ENCODE results near the gene SMAD4. TPM values are rescaled to one million over a fixed set of nuclear protein-coding genes. Genes with fewer than 3 reads are reported as not detected.

SMAD4 gene
- total RNA-seq, 1 experiment from 2014 or later: 19.7 TPM

DNA sequence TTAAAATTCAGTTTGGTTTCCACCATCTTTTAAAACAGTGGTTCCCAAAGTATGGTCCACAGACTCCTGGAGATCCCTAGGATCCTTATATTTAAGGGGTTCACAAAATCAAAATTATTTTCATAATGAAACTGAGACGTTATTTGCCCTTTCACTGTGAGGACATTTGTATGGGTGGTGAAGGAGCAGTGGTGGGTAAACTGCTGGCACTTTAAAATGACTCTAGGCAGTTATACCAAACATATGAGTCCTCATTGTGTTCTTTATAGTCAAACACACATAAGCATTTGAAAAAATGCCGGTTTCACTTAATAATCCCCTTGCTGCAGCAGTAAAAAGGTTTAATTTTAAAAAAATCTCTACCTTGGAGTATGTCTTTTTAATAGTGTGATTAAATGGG is 7.2 kb downstream of the SMAD4 start:
- no TSS peak for BruUV-seq (replicated peaks)
- DNase-seq: no peak
- ChIA-PET CTCF (no interaction called here), POLR2A (ENCODE audit: unreplicated experiment) (no interaction called here)
- Histone ChIP-seq H3K27me3 (ENCODE audit: low read length) (no peaks in the 10 kb centered on the region), H3K4me2 (ENCODE audit: low read length) (no peak overlapping the region), H3K27ac (ENCODE audit: low read length) (no peak overlapping the region), H4K20me1 (ENCODE audit: low read length) (peaks cover 8% of the 10 kb centered on the region; the same call in 1 of the 2 replicates), H3K9ac (ENCODE audit: low read length) (no peak overlapping the region), H3K9me2 (replicated peaks; ENCODE audit: low read length) (no peaks in the 10 kb centered on the region), H3K36me3 (ENCODE audit: low read depth, low read length) (no peaks in the 10 kb centered on the region), H2AFZ (ENCODE audit: low read length) (no peak overlapping the region), H3K4me1 (ENCODE audit: insufficient read depth, low read length) (no peaks in the 10 kb centered on the region), H3K4me3 (ENCODE audit: low read length) (no peak overlapping the region), H3K79me2 (ENCODE audit: low read length) (peaks cover 95% of the 10 kb centered on the region), H3F3A (ENCODE audit: low read length, unreplicated experiment) (no peaks in the 10 kb centered on the region), H3K9me3 (ENCODE audit: low read length) (no peaks in the 10 kb centered on the region)
- TF ChIP-seq CTCF (conservative IDR thresholded peaks at IDR 0.05; ENCODE audit: low read depth, low read length) (no peak), EZH2 (IDR thresholded peaks at IDR 0.05; ENCODE audit: low read length, unreplicated experiment) (no peak), EZH2phosphoT487 (IDR thresholded peaks at IDR 0.05; ENCODE audit: borderline replicate concordance, low read length) (no peak)
- ATAC-seq: no peak
- intact Hi-C loops (cut with micrococcal nuclease): loop anchor here (10.0 kb wide), 1 partner anchor 212 kb away; the partner anchor contains the start of gene MRO

- Histone ChIP-seq H3K4me2 (ENCODE audit: low read length) (no peak overlapping the region), H2AFZ (ENCODE audit: low read length) (no peak overlapping the region), H3K9me2 (replicated peaks; ENCODE audit: low read length) (no peaks in the 10 kb centered on the region), H3F3A (ENCODE audit: low read length, unreplicated experiment) (no peaks in the 10 kb centered on the region), H3K79me2 (ENCODE audit: low read length) (peaks cover 95% of the 10 kb centered on the region), H3K4me1 (ENCODE audit: insufficient read depth, low read length) (no peaks in the 10 kb centered on the region), H3K9ac (ENCODE audit: low read length) (no peak overlapping the region), H3K27ac (ENCODE audit: low read length) (no peak overlapping the region), H3K4me3 (ENCODE audit: low read length) (no peak overlapping the region), H3K9me3 (ENCODE audit: low read length) (no peaks in the 10 kb centered on the region), H3K36me3 (ENCODE audit: low read depth, low read length) (no peaks in the 10 kb centered on the region), H4K20me1 (ENCODE audit: low read length) (peaks cover 3% of the 10 kb centered on the region; the same call in 1 of the 2 replicates), H3K27me3 (ENCODE audit: low read length) (no peaks in the 10 kb centered on the region)
- no peak for TF ChIP-seq EZH2phosphoT487 (IDR thresholded peaks at IDR 0.05; ENCODE audit: borderline replicate concordance, low read length)
- no peak for TF ChIP-seq EZH2 (IDR thresholded peaks at IDR 0.05; ENCODE audit: low read length, unreplicated experiment)
- no peak for TF ChIP-seq CTCF (conservative IDR thresholded peaks at IDR 0.05; ENCODE audit: low read depth, low read length)
- ChIA-PET CTCF (no interaction called here), POLR2A (ENCODE audit: unreplicated experiment) (no interaction called here)
- intact Hi-C loops (cut with micrococcal nuclease): loop anchor here (10.0 kb wide), 1 partner anchor 213 kb away; the partner anchor contains the start of gene MRO
- no TSS peak for BruUV-seq (replicated peaks)
- DNase-seq (no peak), ATAC-seq (no peak)
These were observed 8.1 kb downstream of the SMAD4 start for GRCh38 chr18:51038110-51038509.

Measured in PC-3 (cell line).